GM12872 (cell line): ENCODE data around the gene HOXA10.

ENCODE experiments used
- TF ChIP-seq, protein P1 (sequence below): IDR thresholded peaks from 3 replicates; pipeline ENCODE4 v1.5.1; 2011; ENCODE audit warnings: low read depth, mild to moderate bottlenecking, low read length, moderate library complexity; ENCODE audit not compliant: insufficient read depth

Gene HOXA10

GRCh38 chr7:27176962-27177794 is 3.1 kb upstream of the HOXA10 start:
- TF ChIP-seq, protein P1, sequence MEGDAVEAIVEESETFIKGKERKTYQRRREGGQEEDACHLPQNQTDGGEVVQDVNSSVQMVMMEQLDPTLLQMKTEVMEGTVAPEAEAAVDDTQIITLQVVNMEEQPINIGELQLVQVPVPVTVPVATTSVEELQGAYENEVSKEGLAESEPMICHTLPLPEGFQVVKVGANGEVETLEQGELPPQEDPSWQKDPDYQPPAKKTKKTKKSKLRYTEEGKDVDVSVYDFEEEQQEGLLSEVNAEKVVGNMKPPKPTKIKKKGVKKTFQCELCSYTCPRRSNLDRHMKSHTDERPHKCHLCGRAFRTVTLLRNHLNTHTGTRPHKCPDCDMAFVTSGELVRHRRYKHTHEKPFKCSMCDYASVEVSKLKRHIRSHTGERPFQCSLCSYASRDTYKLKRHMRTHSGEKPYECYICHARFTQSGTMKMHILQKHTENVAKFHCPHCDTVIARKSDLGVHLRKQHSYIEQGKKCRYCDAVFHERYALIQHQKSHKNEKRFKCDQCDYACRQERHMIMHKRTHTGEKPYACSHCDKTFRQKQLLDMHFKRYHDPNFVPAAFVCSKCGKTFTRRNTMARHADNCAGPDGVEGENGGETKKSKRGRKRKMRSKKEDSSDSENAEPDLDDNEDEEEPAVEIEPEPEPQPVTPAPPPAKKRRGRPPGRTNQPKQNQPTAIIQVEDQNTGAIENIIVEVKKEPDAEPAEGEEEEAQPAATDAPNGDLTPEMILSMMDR = no peak

- TF ChIP-seq, protein P1 = no peak
Observed at GRCh38 chr7:27176524-27176845, 2.4 kb upstream of the HOXA10 start.

- TF ChIP-seq, protein P1 = no peak
Observed at GRCh38 chr7:27175626-27176523, 1.8 kb upstream of the HOXA10 start.

DNA sequence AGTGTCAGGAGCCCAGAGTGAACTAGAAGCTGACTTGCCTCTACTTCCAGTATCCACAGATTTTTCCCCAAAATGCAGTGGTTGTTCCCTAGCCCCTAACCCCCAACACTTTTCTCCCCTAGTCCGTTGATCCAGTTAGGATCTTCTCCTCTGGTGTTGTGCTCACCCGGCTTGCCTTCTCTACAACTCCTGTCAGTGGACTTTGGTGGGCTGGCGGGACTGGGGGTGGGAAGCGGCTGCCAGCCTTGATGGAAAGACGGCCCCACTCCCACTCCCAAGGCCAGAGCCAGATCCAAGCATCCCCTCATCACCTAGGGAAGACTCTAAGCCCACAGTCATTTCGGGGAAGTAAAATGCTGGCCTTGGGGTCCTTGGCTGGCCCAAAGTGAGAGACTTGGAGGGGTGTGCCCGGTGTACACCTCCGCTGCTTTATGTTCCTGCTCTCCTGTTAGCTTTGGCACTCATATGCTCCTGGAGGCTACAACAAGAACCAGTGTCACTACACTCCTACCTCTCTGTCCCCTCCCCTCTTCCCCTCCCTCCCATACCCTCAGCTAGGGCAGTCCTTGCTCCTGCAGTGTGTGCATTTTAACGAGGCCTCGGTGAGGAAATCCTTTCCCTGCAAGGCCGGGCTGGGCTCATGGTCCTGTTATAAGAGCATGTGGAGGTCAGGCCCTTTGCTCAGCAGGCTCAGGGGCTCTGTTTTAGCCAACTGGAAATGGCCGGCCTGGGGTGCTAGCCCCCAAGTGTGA is 930 bp upstream of the HOXA10 start:
- TF ChIP-seq, protein P1 = no peak

DNA sequence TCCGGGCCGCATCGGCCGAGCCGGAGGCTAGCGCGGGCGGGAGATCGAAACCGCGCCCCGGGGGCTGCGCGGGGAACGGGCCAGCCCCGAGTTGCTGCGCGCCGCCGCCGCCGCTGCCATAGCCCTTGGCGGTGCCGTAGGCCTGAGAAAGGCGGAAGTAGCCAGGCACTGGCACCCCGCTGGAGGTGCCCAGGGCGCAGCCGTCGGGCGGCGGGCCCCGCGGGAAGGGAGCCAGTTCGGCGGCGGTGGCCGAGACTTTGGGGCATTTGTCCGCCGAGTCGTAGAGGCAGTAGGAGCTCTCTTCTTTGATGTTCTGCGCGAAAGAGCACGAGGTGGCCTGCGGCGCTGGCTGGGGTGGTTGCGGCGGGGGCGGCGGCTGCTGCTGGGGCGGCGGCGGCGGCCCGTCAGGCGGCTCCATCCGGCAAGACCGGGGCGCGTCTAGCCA is 587 bp downstream of the HOXA10 start:
- TF ChIP-seq, protein P1 = no peak

DNA sequence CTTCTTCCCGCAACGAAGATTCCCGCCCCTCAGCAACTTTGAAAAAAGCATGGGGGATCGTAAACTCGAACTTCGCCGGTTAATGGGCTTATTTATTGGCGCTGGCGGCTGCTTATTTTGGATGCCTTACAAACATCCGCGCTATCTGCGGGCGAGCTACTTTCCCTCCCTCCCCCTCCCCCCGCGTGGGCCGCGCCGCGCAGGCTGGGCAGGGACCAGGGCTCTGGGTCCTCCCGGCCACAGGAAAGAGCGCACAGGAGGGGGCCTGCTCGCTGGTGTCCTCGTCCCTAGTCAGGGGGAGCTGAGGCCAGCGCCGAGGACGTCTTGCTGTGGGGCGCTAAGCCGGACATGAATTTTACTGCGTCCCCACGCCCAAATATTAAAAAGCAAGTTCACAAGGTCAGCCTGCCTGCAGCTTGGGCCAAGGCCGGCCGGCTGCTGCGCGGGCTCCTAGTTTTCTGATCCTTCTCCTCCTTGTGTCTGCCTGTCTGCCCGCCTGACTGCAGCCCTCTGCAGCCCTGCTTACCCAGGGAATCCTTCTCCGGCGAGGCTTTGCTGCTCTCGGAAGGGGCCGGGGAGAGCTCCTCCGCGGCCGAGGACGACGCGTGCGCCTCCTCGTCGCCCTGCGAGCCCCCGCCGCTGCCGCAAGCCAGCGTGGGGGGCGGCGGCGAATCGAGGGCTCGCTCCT is 1.2 kb downstream of the HOXA10 start:
- TF ChIP-seq, protein P1 = no peak
